Measurements from ENCODE around the gene IMPA2. TPM values are rescaled to one million over a fixed set of nuclear protein-coding genes. Genes with fewer than 3 reads are reported as not detected.

Gene IMPA2
- total RNA-seq, 2 donors from 2014 or later: 269 to 446 TPM

DNA sequence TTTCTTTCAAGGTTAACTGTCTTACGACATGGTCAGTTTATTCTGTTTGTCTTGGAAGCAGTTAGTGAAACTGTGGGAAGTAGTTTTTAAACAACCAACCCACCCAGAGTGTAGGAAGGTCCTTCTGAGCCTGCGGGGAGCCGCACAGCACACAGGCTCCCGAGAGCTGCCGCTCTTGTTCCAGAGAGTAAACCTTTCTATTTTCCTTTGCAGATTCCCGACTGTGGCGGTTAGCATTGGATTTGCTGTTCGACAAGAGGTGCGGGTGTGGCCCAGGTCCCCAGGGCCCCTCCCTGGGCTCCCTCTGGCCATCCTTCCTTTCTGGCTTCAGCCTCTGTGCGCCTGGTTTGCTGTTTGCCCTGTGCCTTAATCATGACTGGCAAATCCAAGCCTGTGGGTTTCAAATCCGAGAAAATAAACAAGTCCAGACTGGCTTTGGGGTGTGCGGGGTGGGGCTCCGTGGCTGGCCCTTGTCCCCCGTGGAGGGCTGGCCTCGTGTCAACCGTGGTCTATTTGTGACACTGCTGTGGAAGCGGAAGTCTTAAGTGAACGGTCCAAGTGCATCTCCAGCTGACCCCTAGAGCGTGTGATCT lies 30.7 kb downstream of the IMPA2 start:
- ATAC-seq (peak; percentile 53), DNase-seq (peak; percentile 72 to 76 (median 74))
- TF ChIP-seq, protein P1, sequence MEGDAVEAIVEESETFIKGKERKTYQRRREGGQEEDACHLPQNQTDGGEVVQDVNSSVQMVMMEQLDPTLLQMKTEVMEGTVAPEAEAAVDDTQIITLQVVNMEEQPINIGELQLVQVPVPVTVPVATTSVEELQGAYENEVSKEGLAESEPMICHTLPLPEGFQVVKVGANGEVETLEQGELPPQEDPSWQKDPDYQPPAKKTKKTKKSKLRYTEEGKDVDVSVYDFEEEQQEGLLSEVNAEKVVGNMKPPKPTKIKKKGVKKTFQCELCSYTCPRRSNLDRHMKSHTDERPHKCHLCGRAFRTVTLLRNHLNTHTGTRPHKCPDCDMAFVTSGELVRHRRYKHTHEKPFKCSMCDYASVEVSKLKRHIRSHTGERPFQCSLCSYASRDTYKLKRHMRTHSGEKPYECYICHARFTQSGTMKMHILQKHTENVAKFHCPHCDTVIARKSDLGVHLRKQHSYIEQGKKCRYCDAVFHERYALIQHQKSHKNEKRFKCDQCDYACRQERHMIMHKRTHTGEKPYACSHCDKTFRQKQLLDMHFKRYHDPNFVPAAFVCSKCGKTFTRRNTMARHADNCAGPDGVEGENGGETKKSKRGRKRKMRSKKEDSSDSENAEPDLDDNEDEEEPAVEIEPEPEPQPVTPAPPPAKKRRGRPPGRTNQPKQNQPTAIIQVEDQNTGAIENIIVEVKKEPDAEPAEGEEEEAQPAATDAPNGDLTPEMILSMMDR (IDR thresholded peaks at IDR 0.05): no peak
- TF ChIP-seq POLR2A (IDR thresholded peaks at IDR 0.05): peak; percentile 78 to 91 (median 90)
- intact Hi-C loops (cut with DNase I): no loop called here
- peaks cover 100% of the 10 kb centered on the region for H3K4me1 ChIP-seq
- H3K9me3 ChIP-seq: no peaks in the 10 kb centered on the region
- H3K27ac ChIP-seq: peak overlapping the region; percentile 94 to 99 (median 96)
- no peaks in the 10 kb centered on the region for H3K27me3 ChIP-seq
- no peak overlapping the region for H3K4me3 ChIP-seq
- H3K36me3 ChIP-seq (replicated peaks in 1 of 2; ENCODE audit: insufficient read depth in 1 of 2, low read depth in 2 of 2): no peaks in the 10 kb centered on the region
- WGBS, 2 donors: 13 to 19% methylated on average over 17 to 19 of the region's 19 CpGs

DNA sequence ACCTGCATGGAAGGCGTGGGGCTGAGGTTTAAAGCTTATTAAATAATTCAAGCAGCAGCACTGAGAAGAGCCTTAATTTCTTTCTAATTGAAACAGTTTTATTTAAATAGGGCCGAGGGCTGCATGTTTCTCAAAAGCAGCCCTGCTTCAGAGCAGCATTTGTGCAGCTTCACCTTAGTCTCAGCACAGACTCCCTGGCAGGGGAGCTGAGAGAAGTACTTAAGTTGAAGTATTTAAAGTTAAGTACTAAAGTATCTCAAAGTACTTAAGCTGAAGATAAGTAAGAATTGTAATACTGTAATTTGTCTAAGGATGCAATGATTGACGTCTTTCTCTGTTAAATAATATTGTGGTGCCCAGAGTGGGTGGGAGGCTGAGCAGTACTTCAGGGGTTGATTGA lies 31.4 kb downstream of the IMPA2 start:
- no peak for DNase-seq
- Histone ChIP-seq H3K9me3 (no peaks in the 10 kb centered on the region), H3K4me1 (peaks cover 100% of the 10 kb centered on the region), H3K36me3 (replicated peaks in 1 of 2; ENCODE audit: insufficient read depth in 1 of 2, low read depth in 2 of 2) (no peaks in the 10 kb centered on the region), H3K4me3 (no peak overlapping the region), H3K27ac (peak overlapping the region; percentile 94 to 99 (median 96)), H3K27me3 (no peaks in the 10 kb centered on the region)
- 35 to 39% methylated on average over 3 of the region's 3 CpGs for whole genome bisulfite sequencing, 2 donors
- intact Hi-C loops (cut with DNase I): no loop called here
- no peak for ATAC-seq
- TF ChIP-seq POLR2A (IDR thresholded peaks at IDR 0.05): no peak
- TF ChIP-seq, protein P1 (IDR thresholded peaks at IDR 0.05): no peak

DNA sequence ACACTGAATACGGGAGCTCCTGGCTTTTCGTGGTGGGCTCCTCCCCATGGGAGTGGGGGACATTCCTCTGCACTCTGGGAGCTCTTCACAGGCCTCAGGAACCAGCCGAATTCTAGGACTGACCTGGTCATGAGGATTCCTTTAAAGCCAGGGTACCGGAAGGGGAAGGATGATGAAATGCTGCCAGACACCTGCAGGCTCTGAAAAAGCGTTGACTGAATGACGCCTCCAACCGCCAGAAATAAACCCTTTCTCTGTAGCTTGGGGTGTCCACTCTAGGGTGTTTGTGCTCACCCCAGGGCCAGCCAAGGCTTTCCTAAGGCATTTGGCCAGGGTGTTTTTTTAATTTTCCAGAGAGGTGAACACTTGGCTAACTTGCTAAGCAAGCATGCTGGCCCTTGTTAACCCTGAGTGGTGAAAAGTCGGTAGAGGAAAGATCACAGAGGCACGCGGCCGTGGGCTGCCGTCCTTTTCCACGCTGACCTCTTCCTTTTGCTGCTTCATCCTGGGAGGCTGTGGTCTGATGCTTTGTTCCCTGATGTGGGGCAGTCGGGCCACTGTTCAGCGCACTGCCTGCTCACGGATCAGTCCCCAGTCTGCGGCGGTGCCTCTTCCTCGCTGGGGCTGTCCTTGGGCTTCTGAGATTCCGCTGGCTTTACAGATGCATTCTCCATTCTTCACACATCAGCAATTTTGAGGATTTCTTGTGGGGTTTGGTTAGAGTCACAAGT lies 32.0 kb downstream of the IMPA2 start:
- ATAC-seq: no peak
- intact Hi-C loops (cut with DNase I): no loop called here

DNA sequence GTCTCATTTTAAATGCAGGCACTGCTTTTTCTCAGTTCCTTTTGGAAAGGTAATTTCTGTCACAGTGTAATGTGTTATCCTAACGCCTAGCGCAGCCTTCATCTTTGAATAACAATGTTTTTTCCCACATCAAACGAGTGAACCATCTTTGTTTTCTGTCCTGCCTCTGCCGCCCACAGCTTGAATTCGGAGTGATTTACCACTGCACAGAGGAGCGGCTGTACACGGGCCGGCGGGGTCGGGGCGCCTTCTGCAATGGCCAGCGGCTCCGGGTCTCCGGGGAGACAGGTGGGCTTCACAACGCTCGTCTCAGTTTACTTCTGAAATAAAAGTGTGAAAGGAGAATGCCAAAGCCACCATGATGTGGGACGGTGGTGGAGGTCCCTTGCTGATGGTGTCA lies 32.8 kb downstream of the IMPA2 start:
- ATAC-seq (no peak), DNase-seq (no peak)
- Histone ChIP-seq H3K27ac (peak overlapping the region; percentile 83 to 98 (median 94)), H3K4me3 (no peak overlapping the region), H3K27me3 (no peaks in the 10 kb centered on the region), H3K4me1 (peaks cover 90% of the 10 kb centered on the region), H3K9me3 (no peaks in the 10 kb centered on the region), H3K36me3 (replicated peaks in 1 of 2; ENCODE audit: insufficient read depth in 1 of 2, low read depth in 2 of 2) (peaks cover 0 to 3% of the 10 kb centered on the region in 2 donors)
- TF ChIP-seq, protein P1 (IDR thresholded peaks at IDR 0.05): no peak
- no peak for TF ChIP-seq POLR2A (IDR thresholded peaks at IDR 0.05)
- WGBS, 2 donors: 64 to 80% methylated on average over 17 of the region's 17 CpGs
- intact Hi-C loops (cut with DNase I): no loop called here

More for the DNA sequence above, 32.0 kb downstream of the IMPA2 start:
- 34 to 49% methylated on average over 15 to 20 of the region's 20 CpGs for WGBS, 2 donors
- peak overlapping the region; percentile 94 to 99 (median 96) for H3K27ac ChIP-seq
- no peaks in the 10 kb centered on the region for H3K27me3 ChIP-seq
- peaks cover 0 to 3% of the 10 kb centered on the region in 2 donors for H3K36me3 ChIP-seq (replicated peaks in 1 of 2; ENCODE audit: insufficient read depth in 1 of 2, low read depth in 2 of 2)
- peak in 2 of 4 donors; percentile 65 to 72 for DNase-seq
- TF ChIP-seq, protein P1 (IDR thresholded peaks at IDR 0.05): no peak
- peak in 2 of 3 donors; percentile 25 to 37 for TF ChIP-seq POLR2A (IDR thresholded peaks at IDR 0.05)
- H3K4me3 ChIP-seq: no peak overlapping the region
- H3K4me1 ChIP-seq: peaks cover 93% of the 10 kb centered on the region
- no peaks in the 10 kb centered on the region for H3K9me3 ChIP-seq

All from body of pancreas (tissue), 4 donors.